GM15510 (cell line): ENCODE data around the gene ABR.

ENCODE experiments used
- POLR2A ChIP-seq: IDR thresholded peaks from 3 replicates; pipeline ENCODE4 v1.6.1; 2011; ENCODE audit warnings: borderline replicate concordance; ENCODE audit not compliant: insufficient read length; ENCODE audit errors: extremely low read depth

Gene ABR

DNA sequence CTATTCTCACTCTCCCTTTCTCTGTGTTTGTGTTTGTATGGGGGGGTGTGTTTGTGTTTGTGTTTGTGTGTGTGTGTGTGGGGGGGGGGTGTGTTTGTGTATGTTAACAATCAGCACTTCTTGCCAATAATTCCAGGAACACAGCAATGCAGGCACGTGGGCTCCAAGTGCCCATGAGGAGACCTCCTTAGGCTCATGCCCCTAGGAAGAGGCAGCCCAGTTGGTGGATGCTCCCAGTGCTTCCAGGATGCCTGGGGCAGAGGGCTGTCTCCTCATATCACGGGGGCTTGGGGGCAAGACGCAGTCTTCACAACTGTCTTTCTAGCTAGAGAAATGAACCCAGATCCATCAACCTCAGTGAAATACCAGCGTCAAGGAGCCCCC, 9.9 kb downstream of the ABR start:
- no peak for TF ChIP-seq POLR2A

DNA sequence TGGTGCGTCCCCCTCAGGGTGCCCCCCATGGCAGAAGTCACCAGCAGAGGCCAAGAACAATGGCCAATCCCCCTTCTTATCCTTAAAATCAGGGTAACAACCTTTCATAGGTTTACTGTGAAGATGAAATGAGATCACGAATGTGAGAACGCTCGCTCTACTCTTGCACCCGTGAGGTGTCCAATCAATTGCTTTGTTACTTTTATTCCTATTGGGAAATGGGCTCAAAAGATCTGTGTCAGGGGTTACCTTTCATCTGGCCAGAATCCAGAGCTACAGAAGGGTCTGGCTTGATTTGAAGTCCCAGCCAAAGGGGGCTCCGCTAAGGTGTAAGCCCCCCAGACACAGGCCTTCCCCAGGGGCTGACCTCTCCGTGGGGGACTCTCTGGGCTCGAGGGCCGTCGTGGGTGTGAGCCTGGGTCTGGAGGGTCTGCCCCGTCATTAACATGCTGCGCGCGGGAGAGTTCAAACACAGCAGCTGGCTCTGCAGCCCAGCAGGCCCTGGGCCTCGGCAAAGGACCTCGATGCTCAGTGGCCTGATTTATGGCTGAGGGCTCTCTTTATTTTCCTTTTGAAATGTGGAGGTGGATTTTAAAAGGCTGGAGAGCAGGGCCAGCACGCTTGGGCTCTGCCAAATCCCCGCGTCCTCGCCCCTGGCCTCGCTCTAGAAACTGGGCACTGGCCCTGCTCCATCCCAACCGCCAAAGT, 10.4 kb downstream of the ABR start:
- TF ChIP-seq POLR2A, result no peak

DNA sequence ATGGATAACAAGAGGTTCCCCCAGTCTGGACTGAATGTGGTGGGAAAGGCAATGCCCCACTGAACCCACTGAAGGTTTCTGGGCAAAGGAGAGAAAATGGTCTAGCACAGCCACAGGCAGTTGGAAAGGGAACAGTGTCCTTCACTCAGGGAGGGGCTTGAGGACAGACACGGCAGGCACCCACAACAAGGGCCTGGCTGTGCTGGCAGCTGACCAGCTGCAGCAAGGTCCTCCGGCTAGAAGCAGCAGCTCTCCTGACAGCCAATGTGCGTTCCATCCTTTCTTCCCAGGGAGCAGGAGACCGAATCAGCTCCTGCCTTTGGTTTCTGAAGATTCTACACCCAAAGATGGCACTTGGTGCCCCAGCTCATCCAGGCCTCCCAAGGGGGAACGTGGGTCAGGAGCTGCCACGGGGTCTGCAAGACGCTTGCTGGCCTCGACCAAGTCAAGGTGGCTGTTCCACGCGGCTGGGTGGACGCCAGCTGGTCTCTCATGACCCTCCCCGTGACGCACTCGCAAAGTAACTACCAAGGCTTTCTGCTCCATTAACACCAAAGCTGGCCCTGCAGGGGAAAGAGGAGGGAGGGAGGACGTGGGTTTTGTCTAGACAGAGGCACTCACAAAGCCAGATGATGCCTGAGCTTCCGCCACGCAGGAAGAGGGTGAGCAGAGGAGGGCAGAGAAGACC, 11.1 kb downstream of the ABR start:
- TF ChIP-seq POLR2A, result no peak

DNA sequence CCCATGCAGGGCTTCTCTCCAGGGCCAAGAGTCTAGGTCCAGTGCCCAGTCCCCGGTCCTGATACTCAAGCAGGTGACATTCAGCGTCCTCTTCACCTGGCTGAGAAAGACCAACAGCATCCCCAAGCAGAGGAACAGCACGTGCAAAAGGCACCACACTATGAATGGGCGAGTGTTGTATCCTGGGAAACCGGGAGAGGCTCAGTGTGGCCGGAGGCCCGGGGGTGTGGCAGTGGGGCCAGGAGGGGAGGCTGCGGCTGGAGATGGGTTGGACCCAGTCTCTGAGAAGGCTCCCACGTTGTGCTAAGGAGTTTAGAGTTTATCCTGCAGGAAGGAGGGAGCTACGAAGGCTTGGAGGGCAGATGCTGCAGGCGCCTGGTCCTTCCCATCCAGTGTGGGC, 13.5 kb downstream of the ABR start:
- no peak for TF ChIP-seq POLR2A

DNA sequence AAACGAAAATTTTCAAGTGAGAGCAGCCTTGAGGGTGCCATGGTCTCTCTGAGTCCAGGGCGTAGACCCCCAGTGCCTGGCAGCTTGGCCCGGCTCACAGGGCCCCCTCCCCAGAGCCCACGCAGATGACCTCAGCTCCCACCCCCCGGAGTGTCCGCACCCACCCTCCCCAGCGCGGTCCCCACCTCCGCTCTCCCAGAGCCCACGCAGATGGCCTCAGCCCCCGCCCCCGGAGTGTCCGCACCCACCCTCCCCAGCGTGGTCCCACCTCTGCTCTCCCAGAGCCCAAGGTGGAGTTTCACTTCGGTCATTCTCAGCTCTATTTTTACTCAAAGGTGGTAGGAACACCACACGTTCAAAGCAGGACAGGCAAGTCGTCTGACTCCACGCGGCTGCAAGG, 13.9 kb downstream of the ABR start:
- no peak for TF ChIP-seq POLR2A

DNA sequence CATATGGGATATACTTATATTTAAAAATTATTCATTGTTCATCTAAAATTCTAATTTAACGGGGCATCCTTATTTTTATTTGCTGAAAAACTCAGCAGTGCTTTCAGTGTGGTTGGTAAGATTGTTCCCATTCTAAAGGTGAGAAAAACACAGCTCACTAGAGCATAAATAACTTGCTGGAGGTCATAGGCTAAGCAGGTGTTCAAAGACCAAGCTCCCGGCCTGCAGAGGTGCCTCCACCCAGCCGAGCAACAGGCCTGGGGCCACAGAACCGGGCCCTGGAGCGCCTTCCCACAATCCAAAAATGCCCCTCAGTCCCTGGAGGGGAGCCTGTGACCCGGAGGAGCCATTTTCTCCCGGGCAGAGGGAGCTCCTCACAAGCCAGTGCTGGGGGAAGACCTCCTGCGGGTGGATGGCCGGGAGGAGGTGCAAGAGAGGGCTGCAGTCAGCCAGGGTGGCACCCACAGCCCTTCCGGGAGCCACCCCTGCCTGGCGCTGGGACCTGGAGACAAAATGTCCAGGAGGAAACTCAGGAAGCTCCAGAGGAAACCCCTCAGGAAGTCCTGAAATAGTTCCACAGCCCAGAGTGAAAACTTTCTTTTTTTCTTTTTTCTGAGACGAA, 14.7 kb downstream of the ABR start:
- no peak for TF ChIP-seq POLR2A

DNA sequence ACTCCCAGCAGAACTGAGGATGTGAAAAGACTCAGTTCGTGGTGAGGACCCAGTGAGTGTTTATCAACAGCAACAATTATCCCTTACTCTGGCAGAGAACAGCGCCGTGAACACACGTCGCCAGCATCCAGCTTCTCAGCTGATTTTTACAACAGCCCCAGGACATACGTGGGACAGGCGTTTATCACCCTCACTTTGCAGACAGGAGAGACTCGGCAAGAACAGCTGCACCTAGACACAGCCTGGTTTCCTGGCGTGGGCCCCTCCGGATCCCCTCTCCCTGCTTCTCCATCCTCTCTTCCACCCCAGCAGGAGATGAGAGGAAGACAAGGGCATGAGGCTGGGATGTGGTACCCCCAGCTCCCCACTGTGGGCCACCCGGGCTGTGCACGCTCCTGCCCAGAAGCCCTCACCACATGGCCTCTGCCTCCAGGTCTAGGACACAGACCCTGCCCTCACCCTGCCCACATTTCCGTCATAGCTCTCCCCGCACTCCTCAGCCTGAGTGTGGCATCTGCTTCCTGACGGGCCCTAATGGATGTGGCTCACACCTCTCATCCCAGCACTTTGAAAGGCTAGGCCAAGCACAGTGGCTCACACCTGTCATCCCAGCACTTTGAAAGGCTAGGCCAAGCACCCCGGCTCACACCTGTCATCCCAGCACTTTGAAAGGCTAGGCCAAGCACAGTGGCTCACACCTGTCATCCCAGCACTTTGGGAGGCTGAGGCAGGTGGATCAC, 17.5 kb downstream of the ABR start:
- no peak for TF ChIP-seq POLR2A

DNA sequence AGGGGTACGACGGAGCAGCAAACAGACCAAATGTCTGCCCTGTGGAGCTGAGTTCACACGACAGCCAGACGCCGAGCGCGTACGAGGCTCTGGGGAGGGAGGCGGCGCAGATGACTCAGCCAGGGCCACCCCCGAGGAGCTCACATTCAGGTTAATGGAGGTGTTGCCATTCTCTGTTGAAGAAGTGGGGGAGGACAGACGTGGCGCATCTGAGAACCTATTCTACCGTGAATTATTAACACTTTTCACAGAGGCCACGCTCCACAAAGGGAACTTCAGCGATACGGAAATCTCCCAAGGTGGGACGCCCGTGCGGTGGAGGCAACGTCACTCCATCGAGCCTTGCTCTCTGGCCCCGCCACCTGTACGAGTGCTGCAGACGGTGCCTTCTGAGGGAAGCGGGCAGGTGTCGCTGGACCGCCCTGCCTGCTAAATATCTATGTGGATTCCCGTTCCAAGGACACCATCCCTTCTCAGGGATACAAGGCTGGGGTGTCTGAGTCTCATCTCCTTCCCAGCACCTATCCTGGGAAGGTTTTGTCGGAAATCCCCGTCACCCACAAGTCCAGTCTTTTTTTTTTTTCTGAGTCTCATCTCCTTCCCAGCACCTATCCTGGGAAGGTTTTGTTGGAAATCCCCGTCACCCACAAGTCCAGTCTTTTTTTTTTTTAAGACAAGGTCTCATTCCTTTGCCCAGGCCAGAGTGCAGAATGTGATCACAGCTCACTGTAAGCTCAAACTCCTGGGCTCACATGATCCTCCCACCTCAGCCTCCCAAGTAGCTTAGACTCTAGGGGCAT, 19.0 kb downstream of the ABR start:
- no peak for TF ChIP-seq POLR2A

DNA sequence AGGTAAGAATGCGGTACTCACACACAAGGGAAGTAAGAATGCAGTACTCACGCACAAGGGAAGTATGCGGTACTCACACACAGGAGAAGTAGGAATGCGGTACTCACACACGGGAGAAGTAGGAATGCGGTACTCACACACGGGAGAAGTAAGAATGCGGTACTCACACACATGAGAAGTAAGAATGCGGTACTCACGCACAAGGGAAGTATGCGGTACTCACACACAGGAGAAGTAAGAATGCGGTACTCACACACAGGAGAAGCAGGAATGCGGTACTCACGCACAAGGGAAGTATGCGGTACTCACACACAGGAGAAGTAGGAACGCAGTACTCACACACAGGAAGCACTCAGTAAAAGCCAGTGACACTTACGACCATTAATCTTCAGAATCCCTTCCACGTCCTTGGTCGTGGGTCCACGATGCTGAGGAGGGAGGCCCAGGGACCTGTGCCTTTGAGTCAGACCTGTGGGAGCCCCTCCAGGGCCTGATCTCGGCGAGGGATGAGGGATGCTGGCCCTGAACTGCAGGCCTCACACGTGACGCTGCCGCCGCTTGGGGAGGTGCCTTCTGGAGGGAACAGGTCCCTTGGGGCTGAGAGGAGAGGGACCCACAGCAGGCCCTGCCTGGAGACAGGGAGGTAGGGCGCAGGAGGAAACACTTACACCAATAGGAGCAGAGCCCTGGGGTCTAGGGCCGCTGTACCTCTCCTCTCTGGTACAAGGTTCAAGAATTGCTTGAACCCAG, 20.2 kb downstream of the ABR start:
- TF ChIP-seq POLR2A, result no peak

DNA sequence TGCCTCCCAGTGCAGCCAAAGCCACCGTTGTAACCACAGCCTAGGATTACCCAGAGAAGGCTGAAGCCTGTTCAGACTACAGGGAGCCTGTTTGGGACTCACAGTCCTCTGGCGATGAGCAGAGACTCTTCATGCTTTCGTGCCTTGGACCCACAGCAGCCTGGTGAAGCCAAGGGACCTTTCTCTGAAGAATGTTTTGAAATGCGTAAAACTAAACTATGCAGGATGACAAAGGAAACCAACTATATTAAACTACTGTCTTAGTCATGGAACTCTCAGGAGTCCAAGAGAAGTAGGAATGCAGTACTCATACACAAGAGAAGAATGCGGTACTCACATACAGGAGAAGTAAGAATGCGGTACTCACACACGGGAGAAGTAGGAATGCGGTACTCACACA, 20.9 kb downstream of the ABR start:
- TF ChIP-seq POLR2A, result no peak

DNA sequence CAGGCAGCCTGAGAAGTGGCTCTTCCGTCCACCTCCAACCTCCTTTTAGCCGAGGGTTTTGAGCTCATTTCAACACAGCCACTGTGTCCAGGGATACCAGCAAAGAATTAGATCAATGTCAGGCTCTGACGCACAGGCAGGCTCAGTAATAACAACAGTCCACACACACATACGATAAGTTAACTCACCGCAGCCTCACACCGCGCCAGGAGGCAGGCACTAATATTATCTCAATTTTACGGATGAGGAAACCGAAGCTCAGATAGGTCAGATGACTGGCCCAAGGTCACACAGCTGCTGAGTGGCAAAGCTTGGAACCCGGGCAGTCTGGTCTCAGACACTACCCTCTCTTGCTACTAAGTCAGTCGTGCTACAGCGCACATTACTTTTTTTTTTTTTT, 22.9 kb downstream of the ABR start:
- no peak for TF ChIP-seq POLR2A

DNA sequence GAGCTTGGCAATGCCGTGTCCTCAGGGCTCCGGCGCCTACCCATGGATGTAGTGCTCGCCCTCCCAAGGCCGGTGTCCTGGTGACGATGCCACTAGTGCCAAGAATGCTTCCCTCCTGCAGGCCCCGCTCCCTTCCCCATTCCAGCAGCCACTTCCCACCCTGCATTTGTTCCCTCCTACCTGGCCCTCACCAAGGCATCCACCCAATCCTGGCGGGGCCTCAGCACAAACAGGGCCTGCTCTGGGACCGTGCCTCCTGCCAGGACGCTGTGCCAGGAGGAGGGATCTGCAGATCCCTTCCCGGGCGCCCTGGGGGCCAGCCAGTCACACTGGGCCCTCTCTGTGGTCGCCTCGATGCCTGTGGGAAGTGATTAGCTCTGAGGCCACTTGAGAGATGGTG, 25.1 kb downstream of the ABR start:
- TF ChIP-seq POLR2A, result no peak

DNA sequence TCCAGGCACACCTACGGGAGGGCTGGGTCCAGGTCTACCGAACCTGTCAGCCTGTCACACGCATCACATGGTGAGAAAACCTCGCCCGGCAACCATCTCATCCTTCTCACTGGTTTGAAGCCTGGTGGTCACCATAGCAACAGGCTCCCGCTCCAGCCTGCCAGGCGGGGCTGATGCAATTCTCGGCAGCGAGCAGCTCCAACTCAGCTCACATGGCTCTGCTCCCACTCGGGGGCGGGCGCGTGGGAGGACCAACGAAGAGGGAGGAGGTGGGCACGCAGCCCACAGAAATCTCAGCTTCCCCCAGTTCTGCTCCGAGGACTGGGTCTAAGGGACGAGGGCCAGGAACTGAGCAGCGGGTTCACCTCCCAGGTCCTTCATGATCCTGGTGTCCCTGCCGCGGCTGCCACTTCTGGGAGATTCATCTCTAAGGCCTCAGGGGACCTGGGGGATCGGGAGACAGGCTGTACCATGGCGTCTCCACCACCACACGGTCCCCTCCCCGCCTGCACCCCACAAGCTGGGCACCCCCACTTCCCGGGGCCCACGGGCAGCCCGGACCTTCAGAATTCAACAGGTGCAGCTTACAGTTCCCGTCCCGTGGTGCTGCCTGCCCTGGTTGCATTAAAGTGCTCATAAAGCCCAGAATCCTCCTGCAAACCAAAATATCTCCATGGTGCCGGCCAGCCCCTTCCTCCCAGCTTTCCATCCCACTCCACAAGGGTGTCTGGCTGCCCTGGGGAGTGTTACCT, 25.8 kb downstream of the ABR start:
- no peak for TF ChIP-seq POLR2A
